ENCODE results near the gene SLF2. TPM values are rescaled to one million over a fixed set of nuclear protein-coding genes. Genes with fewer than 3 reads are reported as not detected.
A peak's percentile ranks its signal among the peaks of the same experiment; 100 is the strongest.

The SLF2 gene
- total and polyA plus RNA-seq, 2 of the 8 experiments (the other 6 are each of a cell fraction or from before 2014, with no cell fraction given): 5.5 to 20.9 TPM

- peak overlapping the region; percentile 98 for H2BK5ac ChIP-seq (ENCODE audit: low read depth, low read length)
- 9% methylated on average over 18 of the region's 46 CpGs; no CpG with 5 or more reads in 1 of the 2 experiments for WGBS, 2 experiments (ENCODE audit: extremely low coverage in 1 of 2, insufficient coverage in 1 of 2, insufficient read length in 1 of 2, insufficient replicate concordance in 2 of 2, low coverage in 1 of 2, low lambda C conversion rate in 2 of 2, missing lambda C conversion rate in 1 of 2)
- H3K23ac ChIP-seq (ENCODE audit: insufficient read length): no peak overlapping the region
- peak overlapping the region; percentile 75 to 90 (median 76) for H3K4me3 ChIP-seq (ENCODE audit: extremely low read depth in 1 of 4, insufficient read depth in 2 of 4, low read depth in 3 of 4, low read length in 4 of 4)
- H3K79me2 ChIP-seq (ENCODE audit: control insufficient read depth in 1 of 2, insufficient read depth in 2 of 2, low read length in 2 of 2): peaks cover 0 to 23% of the 10 kb centered on the region in 2 experiments; a peak in 2 of 4 replicates
- peak overlapping the region; percentile 61; the same call in 1 of the 2 replicates for H2BK15ac ChIP-seq (ENCODE audit: low read length)
- peak overlapping the region; percentile 8; the same call in 1 of the 2 replicates for H2AFZ ChIP-seq (ENCODE audit: low read length)
- H3K23me2 ChIP-seq (ENCODE audit: low read depth, low read length): peaks cover 17% of the 10 kb centered on the region
- H2BK20ac ChIP-seq (ENCODE audit: low read length): no peak overlapping the region
- H3K14ac ChIP-seq (ENCODE audit: insufficient read length): no peak overlapping the region
- ChIA-PET CTCF (ENCODE audit: partially characterized antibody) (interaction anchor here (0.6 to 26.8 kb wide), 25 partner anchors 10 to 590 kb away, joined by 3 to 464 read pairs (median 4); partner anchors contain the start of genes HIF1AN, MRPL43, PDZD7 and SEMA4G), POLR2A (ENCODE audit: partially characterized antibody) (interaction anchor here (1.1 to 12.6 kb wide), 7 partner anchors 9 to 84 kb away, joined by 3 to 143 read pairs (median 6); partner anchors contain the start of genes MRPL43, PDZD7, SFXN3 and SLF2)
- H4K20me1 ChIP-seq (replicated peaks in 1 of 2; ENCODE audit: control insufficient read depth in 1 of 2, insufficient read depth in 2 of 2, low read length in 2 of 2): peaks cover 0 to 7% of the 10 kb centered on the region in 2 experiments
- H3K56ac ChIP-seq (replicated peaks; ENCODE audit: insufficient read length, low read depth, low read length): peak overlapping the region; percentile 94
- H2BK120ac ChIP-seq (replicated peaks; ENCODE audit: low read depth, low read length): peak overlapping the region; percentile 39
- peak overlapping the region; percentile 93 to 99 for H3K4me2 ChIP-seq (ENCODE audit: insufficient read depth in 1 of 2, low read depth in 2 of 2, low read length in 2 of 2)
- H3K18ac ChIP-seq (ENCODE audit: extremely low read depth, low read length): peak overlapping the region; percentile 93
- peaks cover 10 to 23% (median 12%) of the 10 kb centered on the region in 4 experiments; a peak in 7 of 8 replicates for H3K36me3 ChIP-seq (ENCODE audit: control insufficient read depth in 2 of 4, insufficient read depth in 4 of 4, low read length in 3 of 4)
- no peaks in the 10 kb centered on the region for H3K27me3 ChIP-seq (replicated peaks in 1 of 4; ENCODE audit: control insufficient read depth in 3 of 4, extremely low read depth in 1 of 4, insufficient read depth in 3 of 4, low read length in 3 of 4)
- peak overlapping the region; percentile 80 for H3K4ac ChIP-seq (replicated peaks; ENCODE audit: insufficient read length, low read depth, low read length)
- DNase-seq (ENCODE audit: low read depth in 1 of 2, low spot score in 2 of 2): peak in 1 of 2 experiments; percentile 83
- peak overlapping the region; percentile 68 for H2BK12ac ChIP-seq (ENCODE audit: low read depth, low read length)
- no peaks in the 10 kb centered on the region for H3K9me3 ChIP-seq (ENCODE audit: insufficient read depth in 2 of 2, low read depth in 1 of 2, low read length in 1 of 2)
- H3K27ac ChIP-seq (ENCODE audit: low read depth, low read length): peak overlapping the region; percentile 51; the same call in 1 of the 2 replicates
- peak overlapping the region; percentile 28; the same call in 1 of the 2 replicates for H2AK5ac ChIP-seq (ENCODE audit: low read depth, low read length)
- no peaks in the 10 kb centered on the region; the same call in none of the 2 replicates for H3K79me1 ChIP-seq (ENCODE audit: low read depth, low read length)
- H4K8ac ChIP-seq (ENCODE audit: extremely low read depth, insufficient read depth, low read length): peak overlapping the region; percentile 88; the same call in 1 of the 2 replicates
- peak overlapping the region in 3 of 4 experiments; percentile 60 to 70 (median 67); a peak in 5 of 7 replicates for H3K9ac ChIP-seq (replicated peaks in 1 of 4; ENCODE audit: extremely low read depth in 1 of 4, low read depth in 3 of 4, low read length in 3 of 4)
- FAIRE-seq: no peak
- H3K4me1 ChIP-seq (replicated peaks in 1 of 4; ENCODE audit: control insufficient read depth in 3 of 4, insufficient read depth in 4 of 4, low read length in 3 of 4): peaks cover 4 to 23% (median 14%) of the 10 kb centered on the region in 4 experiments
- H4K91ac ChIP-seq (replicated peaks; ENCODE audit: insufficient read length, low read length): peak overlapping the region; percentile 69
- peak overlapping the region; percentile 77 for H4K5ac ChIP-seq (ENCODE audit: insufficient read length, low read depth, low read length)
- peak; percentile 12; the same call in 1 of the 2 replicates for TF ChIP-seq CREB1 (IDR thresholded peaks at IDR 0.05)
- no peak for TF ChIP-seq HDAC6 (IDR thresholded peaks at IDR 0.05; ENCODE audit: low read depth, low read length)
- no peak for TF ChIP-seq EGR1 (IDR thresholded peaks at IDR 0.05; ENCODE audit: borderline replicate concordance, low read depth, low read length)
- TF ChIP-seq GTF2F1 (IDR thresholded peaks at IDR 0.05; ENCODE audit: borderline replicate concordance, low read depth, low read length): peak; percentile 68; the same call in 1 of the 2 replicates
- no peak for TF ChIP-seq JUN (IDR thresholded peaks at IDR 0.05; ENCODE audit: low read depth, low read length)
- no peak for TF ChIP-seq JUND (IDR thresholded peaks at IDR 0.05; ENCODE audit: low read length)
- TF ChIP-seq BCL11A (IDR thresholded peaks at IDR 0.05; ENCODE audit: low read depth in 2 of 2, low read length in 2 of 2): no peak
- TF ChIP-seq EP300 (IDR thresholded peaks at IDR 0.05; ENCODE audit: borderline replicate concordance in 1 of 2, low read depth in 2 of 2, low read length in 2 of 2): no peak
- TF ChIP-seq SP2 (IDR thresholded peaks at IDR 0.05; ENCODE audit: low read length): no peak
Measured at GRCh38 chr10:100996678-100997359, 84.1 kb downstream of the SLF2 start.
